ENCODE results near the gene ING2.

ING2 gene

GRCh38 chr4:183495184-183495583, 9.7 kb upstream of the ING2 start:
- H4K20me1 ChIP-seq (ENCODE audit: insufficient read depth, low read length), result no peaks in the 10 kb centered on the region
- H3K36me3 ChIP-seq (replicated peaks; ENCODE audit: low read depth, low read length), result peaks cover 21% of the 10 kb centered on the region
- H2AFZ ChIP-seq (ENCODE audit: low read depth, low read length), result no peak overlapping the region
- H3K27me3 ChIP-seq (ENCODE audit: low read depth, low read length), result no peaks in the 10 kb centered on the region
- no peaks in the 10 kb centered on the region for H3K79me2 ChIP-seq (ENCODE audit: low read length)
- H3K4me3 ChIP-seq (ENCODE audit: low read length), result no peak overlapping the region
- no peak for TF ChIP-seq CTCF (IDR thresholded peaks at IDR 0.05; ENCODE audit: low read depth, low read length)
- TF ChIP-seq EZH2phosphoT487 (IDR thresholded peaks at IDR 0.05; ENCODE audit: low read depth), result no peak
- H3K4me2 ChIP-seq (ENCODE audit: low read length), result no peak overlapping the region
- H3K9ac ChIP-seq (ENCODE audit: low read length), result no peak overlapping the region
- H3K27ac ChIP-seq (ENCODE audit: low read length), result no peak overlapping the region
- no peaks in the 10 kb centered on the region for H3K4me1 ChIP-seq (ENCODE audit: low read length)
- no peaks in the 10 kb centered on the region for H3K9me3 ChIP-seq (ENCODE audit: insufficient read depth, low read length)

- TF ChIP-seq CTCF (IDR thresholded peaks at IDR 0.05; ENCODE audit: low read depth, low read length) (no peak), EZH2phosphoT487 (IDR thresholded peaks at IDR 0.05; ENCODE audit: low read depth) (no peak)
- no peak overlapping the region for H2AFZ ChIP-seq (ENCODE audit: low read depth, low read length)
- no peaks in the 10 kb centered on the region for H4K20me1 ChIP-seq (ENCODE audit: insufficient read depth, low read length)
- H3K4me1 ChIP-seq (ENCODE audit: low read length), result peaks cover 10% of the 10 kb centered on the region
- H3K9me3 ChIP-seq (ENCODE audit: insufficient read depth, low read length), result no peaks in the 10 kb centered on the region
- peaks cover 23% of the 10 kb centered on the region for H3K79me2 ChIP-seq (ENCODE audit: low read length)
- peaks cover under 1% of the 10 kb centered on the region for H3K36me3 ChIP-seq (replicated peaks; ENCODE audit: low read depth, low read length)
- H3K4me2 ChIP-seq (ENCODE audit: low read length), result no peak overlapping the region
- no peak overlapping the region for H3K9ac ChIP-seq (ENCODE audit: low read length)
- no peak overlapping the region for H3K27ac ChIP-seq (ENCODE audit: low read length)
- H3K4me3 ChIP-seq (ENCODE audit: low read length), result no peak overlapping the region
- H3K27me3 ChIP-seq (ENCODE audit: low read depth, low read length), result no peaks in the 10 kb centered on the region
Observed at GRCh38 chr4:183499389-183499788, 5.5 kb upstream of the ING2 start.

- H3K4me1 ChIP-seq (ENCODE audit: low read length), result peaks cover 10% of the 10 kb centered on the region
- TF ChIP-seq EZH2phosphoT487 (IDR thresholded peaks at IDR 0.05; ENCODE audit: low read depth), result no peak
- TF ChIP-seq CTCF (IDR thresholded peaks at IDR 0.05; ENCODE audit: low read depth, low read length), result no peak
- H3K9ac ChIP-seq (ENCODE audit: low read length), result no peak overlapping the region
- H3K27me3 ChIP-seq (ENCODE audit: low read depth, low read length), result no peaks in the 10 kb centered on the region
- H4K20me1 ChIP-seq (ENCODE audit: insufficient read depth, low read length), result no peaks in the 10 kb centered on the region
- H3K27ac ChIP-seq (ENCODE audit: low read length), result no peak overlapping the region
- H3K4me2 ChIP-seq (ENCODE audit: low read length), result no peak overlapping the region
- H3K4me3 ChIP-seq (ENCODE audit: low read length), result no peak overlapping the region
- H3K79me2 ChIP-seq (ENCODE audit: low read length), result peaks cover 23% of the 10 kb centered on the region
- H3K9me3 ChIP-seq (ENCODE audit: insufficient read depth, low read length), result no peaks in the 10 kb centered on the region
- no peaks in the 10 kb centered on the region for H3K36me3 ChIP-seq (replicated peaks; ENCODE audit: low read depth, low read length)
- H2AFZ ChIP-seq (ENCODE audit: low read depth, low read length), result no peak overlapping the region
Observed at GRCh38 chr4:183499801-183500200, 5.1 kb upstream of the ING2 start.

GRCh38 chr4:183503497-183504063, 1.3 kb upstream of the ING2 start:
- Histone ChIP-seq H3K4me1 (ENCODE audit: low read length) (peaks cover 15% of the 10 kb centered on the region), H2AFZ (ENCODE audit: low read depth, low read length) (peak overlapping the region; percentile 91), H3K79me2 (ENCODE audit: low read length) (peaks cover 59% of the 10 kb centered on the region), H3K4me2 (ENCODE audit: low read length) (peak overlapping the region; percentile 72), H3K36me3 (replicated peaks; ENCODE audit: low read depth, low read length) (no peaks in the 10 kb centered on the region), H3K27me3 (ENCODE audit: low read depth, low read length) (no peaks in the 10 kb centered on the region), H3K9ac (ENCODE audit: low read length) (peak overlapping the region; percentile 91), H3K9me3 (ENCODE audit: insufficient read depth, low read length) (no peaks in the 10 kb centered on the region), H3K27ac (ENCODE audit: low read length) (peak overlapping the region; percentile 85), H4K20me1 (ENCODE audit: insufficient read depth, low read length) (peaks cover 23% of the 10 kb centered on the region), H3K4me3 (ENCODE audit: low read length) (peak overlapping the region; percentile 89)
- TF ChIP-seq CTCF (IDR thresholded peaks at IDR 0.05; ENCODE audit: low read depth, low read length) (no peak), EZH2phosphoT487 (IDR thresholded peaks at IDR 0.05; ENCODE audit: low read depth) (no peak)

Data from OCI-LY3 (cell line).